Neuron (in vitro differentiated cells): ENCODE results near the gene POC1B.

Experiments
- H2AFZ ChIP-seq: one replicate; pipeline ENCODE4 v1.6.1; 2013; ENCODE audit warnings: low read depth, mild to moderate bottlenecking, inconsistent platforms, low read length, moderate library complexity
- H3K27me3 ChIP-seq: one replicate; pipeline ENCODE4 v1.6.1; 2013; ENCODE audit warnings: low read length; ENCODE audit not compliant: insufficient read depth
- H3K36me3 ChIP-seq: one replicate; pipeline ENCODE4 v1.6.1; 2013; ENCODE audit warnings: low read length; ENCODE audit not compliant: insufficient read depth
- H3K4me1 ChIP-seq: one replicate; pipeline ENCODE4 v1.6.1; 2013; ENCODE audit warnings: low read length; ENCODE audit not compliant: insufficient read depth
- H3K4me3 ChIP-seq: 2 replicates; pipeline ENCODE4 v1.5.1; 2013; ENCODE audit warnings: mild to moderate bottlenecking, low read length, moderate library complexity
- H3K9me3 ChIP-seq: one replicate; pipeline ENCODE4 v1.6.1; 2013; ENCODE audit warnings: low read length

The POC1B gene

DNA sequence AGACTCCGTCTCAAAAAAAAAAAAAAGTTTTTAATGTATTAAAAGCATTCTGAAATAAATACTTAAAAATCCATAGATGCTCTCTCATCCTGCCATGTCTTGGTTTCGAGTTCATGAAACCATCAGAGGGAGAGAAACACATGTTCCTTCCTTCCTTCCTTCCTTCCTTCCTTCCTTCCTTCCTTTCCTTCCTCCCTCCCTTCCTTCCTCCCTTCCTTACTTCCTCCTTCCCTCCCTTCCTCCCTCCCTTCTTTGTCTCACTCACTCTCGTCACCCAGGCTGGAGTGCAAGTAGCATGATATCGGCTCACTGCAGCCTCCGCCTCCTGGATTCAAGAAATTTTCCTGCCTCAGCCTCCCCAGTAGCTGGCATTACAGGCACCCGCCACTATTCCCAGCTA lies 113.2 kb downstream of the POC1B start:
- Histone ChIP-seq H3K4me3 (no peak overlapping the region), H3K9me3 (no peaks in the 10 kb centered on the region), H3K4me1 (no peaks in the 10 kb centered on the region), H3K36me3 (no peaks in the 10 kb centered on the region), H3K27me3 (no peaks in the 10 kb centered on the region), H2AFZ (no peak overlapping the region)

DNA sequence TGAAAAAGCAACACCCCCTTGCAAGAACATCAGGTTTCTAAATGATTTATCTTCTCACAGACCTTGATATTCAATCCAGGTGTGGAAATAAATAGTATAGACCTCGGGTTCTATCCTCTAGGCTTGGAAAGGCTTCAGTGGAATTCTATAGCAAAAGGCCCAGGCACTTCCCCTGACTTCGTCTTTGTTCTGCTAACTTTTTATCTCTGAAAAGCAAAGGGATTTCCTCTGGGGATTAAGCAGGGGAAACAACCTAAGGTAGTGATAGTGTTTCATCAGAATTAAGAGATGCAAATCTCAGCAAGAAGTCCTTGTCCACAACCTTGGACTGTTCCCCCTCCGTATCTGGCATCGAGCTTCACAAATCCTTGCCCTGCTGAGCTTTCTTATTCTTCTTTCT lies 114.0 kb downstream of the POC1B start:
- Histone ChIP-seq H3K4me3 (no peak overlapping the region), H3K27me3 (no peaks in the 10 kb centered on the region), H3K36me3 (no peaks in the 10 kb centered on the region), H3K9me3 (no peaks in the 10 kb centered on the region), H2AFZ (no peak overlapping the region), H3K4me1 (no peaks in the 10 kb centered on the region)

GRCh38 chr12:89411234-89411633 lies 114.6 kb downstream of the POC1B start:
- no peak overlapping the region for H2AFZ ChIP-seq
- no peak overlapping the region for H3K4me3 ChIP-seq
- no peaks in the 10 kb centered on the region for H3K9me3 ChIP-seq
- H3K27me3 ChIP-seq, result no peaks in the 10 kb centered on the region
- no peaks in the 10 kb centered on the region for H3K4me1 ChIP-seq
- no peaks in the 10 kb centered on the region for H3K36me3 ChIP-seq

DNA sequence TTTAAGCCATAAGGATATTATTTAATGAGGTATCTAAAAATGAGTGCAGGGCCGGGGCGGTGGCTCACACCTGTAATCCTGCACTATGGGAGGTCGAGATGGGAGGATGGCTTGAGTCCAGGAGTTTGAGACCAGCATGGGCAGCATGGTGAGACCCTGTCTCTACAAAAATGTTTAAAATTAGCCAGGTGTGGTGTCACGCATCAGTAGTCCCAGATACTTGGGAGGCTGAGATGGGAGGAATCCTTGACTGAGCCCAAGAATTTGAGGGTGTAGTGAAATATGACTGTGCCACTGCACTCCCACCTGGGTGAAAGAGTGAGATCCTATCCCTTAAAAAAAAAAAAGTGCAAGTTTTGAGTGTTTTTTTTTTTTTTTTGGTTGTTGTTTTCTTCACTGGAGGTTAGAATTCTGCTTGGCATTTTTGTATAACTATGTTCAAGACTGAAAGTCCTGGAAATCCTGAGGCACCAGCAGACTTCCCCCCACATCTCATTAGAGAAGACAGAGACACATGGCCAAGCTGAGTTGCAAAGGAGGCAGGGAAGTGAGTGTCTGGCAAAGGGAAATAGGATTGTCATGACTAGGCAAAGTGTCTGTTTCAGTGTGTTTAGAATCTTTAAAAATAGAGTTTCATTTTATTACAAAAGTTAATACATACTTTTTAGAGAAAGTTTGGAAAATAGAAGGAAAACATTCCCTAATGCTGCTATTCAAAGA lies 120.1 kb downstream of the POC1B start:
- Histone ChIP-seq H3K9me3 (no peaks in the 10 kb centered on the region), H3K4me3 (no peak overlapping the region), H3K27me3 (no peaks in the 10 kb centered on the region), H3K36me3 (no peaks in the 10 kb centered on the region), H3K4me1 (no peaks in the 10 kb centered on the region), H2AFZ (no peak overlapping the region)

GRCh38 chr12:89401433-89402058 lies 124.3 kb downstream of the POC1B start:
- H2AFZ ChIP-seq, result no peak overlapping the region
- H3K9me3 ChIP-seq, result no peaks in the 10 kb centered on the region
- H3K36me3 ChIP-seq, result no peaks in the 10 kb centered on the region
- no peak overlapping the region for H3K4me3 ChIP-seq
- H3K27me3 ChIP-seq, result no peaks in the 10 kb centered on the region
- no peaks in the 10 kb centered on the region for H3K4me1 ChIP-seq

DNA sequence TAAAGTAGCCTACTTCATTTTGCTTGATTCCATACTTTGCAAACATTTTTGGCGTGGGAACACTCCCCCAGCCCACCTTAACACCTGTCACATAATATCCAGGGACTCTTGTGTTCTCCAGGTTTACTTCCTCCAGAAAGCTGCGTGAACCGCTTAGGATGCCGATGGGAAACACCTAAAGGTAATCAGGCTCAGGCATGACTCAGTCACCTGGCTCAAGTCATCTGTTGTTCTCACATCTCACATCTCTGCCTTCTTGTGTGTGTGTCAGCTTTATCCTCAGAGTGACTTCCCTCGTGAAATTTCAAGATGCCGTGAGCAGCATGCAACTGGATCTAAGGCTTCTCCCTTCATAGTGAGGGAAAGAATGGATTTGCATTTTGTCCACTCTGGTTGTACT lies 125.4 kb downstream of the POC1B start:
- H3K27me3 ChIP-seq, result no peaks in the 10 kb centered on the region
- no peaks in the 10 kb centered on the region for H3K9me3 ChIP-seq
- H2AFZ ChIP-seq, result no peak overlapping the region
- H3K4me3 ChIP-seq, result no peak overlapping the region
- no peaks in the 10 kb centered on the region for H3K36me3 ChIP-seq
- no peaks in the 10 kb centered on the region for H3K4me1 ChIP-seq

DNA sequence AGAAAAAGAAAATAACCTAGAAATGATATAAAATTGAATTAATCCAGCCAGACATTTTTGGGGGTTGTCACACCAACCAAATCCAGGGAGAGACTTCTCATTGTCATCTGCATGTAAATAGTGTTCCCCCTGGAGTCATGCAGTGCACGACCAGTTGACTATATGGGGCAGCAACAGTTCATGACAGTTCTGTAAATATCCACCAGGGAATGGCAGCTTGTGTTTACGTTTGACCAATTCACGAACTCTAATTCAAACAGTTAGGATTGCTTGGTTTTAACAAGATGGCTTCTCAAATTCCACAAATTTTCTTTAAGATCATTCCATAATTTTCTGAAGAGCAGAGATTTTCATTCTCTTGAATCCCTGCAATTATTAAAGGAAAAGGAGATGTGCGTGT lies 130.1 kb downstream of the POC1B start:
- Histone ChIP-seq H3K36me3 (no peaks in the 10 kb centered on the region), H3K27me3 (no peaks in the 10 kb centered on the region), H3K4me1 (no peaks in the 10 kb centered on the region), H3K9me3 (no peaks in the 10 kb centered on the region), H3K4me3 (no peak overlapping the region), H2AFZ (no peak overlapping the region)

DNA sequence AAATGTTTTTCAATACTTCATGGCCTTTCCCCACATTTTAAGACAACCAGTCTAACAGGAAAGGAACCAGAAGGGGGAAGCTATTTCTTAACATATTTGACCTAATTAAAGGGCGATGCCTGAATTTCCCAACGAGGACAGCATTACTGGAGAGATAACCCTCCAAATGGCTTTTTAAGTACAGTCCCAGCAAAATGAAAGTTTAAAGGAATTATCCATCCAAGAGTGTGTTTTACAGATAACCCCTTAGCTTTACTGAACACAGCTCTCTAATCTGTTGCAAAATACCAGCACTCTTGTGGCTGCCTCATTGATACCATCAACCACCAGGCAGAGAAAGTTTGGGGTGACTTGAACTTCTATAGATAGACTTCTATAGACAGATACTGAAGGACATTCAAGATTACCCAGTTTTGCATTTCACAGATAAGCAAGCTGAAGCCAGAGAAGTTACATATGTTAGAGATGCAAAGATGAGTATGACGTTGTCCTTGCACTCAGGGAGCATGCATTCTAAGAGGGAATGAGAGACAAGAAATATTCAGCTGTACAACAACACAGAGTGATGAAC lies 132.2 kb downstream of the POC1B start:
- Histone ChIP-seq H3K27me3 (no peaks in the 10 kb centered on the region), H3K4me1 (no peaks in the 10 kb centered on the region), H3K9me3 (no peaks in the 10 kb centered on the region), H3K36me3 (no peaks in the 10 kb centered on the region), H2AFZ (no peak overlapping the region), H3K4me3 (no peak overlapping the region)

DNA sequence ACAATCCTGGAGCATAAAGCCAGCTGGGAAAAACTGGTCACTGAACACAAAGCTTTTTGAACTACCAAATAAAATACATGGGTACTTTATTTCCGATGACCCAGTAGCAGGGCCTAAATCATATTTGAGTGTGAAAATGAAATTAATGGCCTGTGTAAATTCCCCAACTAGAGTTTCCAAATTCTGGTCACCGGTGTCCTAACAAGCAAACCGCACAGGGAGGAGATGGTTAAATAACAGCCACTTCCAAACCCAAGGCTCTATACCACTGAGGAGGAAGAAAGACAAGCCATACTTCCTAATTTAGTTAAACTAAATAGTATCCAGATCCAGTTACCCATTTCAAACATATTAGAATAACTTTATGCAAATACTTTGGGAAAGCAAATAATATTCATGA lies 133.5 kb downstream of the POC1B start:
- H3K4me1 ChIP-seq, result no peaks in the 10 kb centered on the region
- no peaks in the 10 kb centered on the region for H3K36me3 ChIP-seq
- H2AFZ ChIP-seq, result no peak overlapping the region
- H3K27me3 ChIP-seq, result no peaks in the 10 kb centered on the region
- H3K9me3 ChIP-seq, result no peaks in the 10 kb centered on the region
- H3K4me3 ChIP-seq, result no peak overlapping the region

DNA sequence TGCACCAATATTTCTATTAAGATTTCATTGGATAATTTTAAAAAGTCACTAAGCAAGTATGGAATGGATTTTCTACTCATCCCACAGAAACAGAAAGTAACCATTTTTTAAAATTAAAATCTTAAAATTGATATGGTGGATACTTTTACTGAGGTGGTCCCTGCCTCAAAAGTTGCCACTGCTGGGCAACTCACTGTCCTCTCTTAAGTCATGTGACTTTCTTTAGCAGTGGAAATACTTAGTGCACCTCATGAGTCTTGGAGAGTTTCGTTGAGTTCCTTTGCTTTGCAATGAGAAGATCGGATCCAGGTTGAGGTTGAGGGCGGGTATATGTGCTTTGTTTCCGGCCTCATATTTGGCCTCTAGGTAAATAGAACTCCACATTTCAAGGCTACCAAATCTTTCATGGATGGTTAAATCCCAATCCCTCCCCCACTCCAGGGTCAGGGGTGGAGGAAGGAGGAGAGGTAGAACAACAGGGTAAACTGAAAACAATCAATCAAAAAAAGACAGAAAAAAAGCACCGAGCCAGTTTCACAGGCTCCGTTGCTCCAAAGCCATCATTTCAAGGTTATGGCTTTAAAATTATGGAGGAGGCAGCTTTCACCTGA lies 134.0 kb downstream of the POC1B start:
- H3K36me3 ChIP-seq, result no peaks in the 10 kb centered on the region
- H2AFZ ChIP-seq, result no peak overlapping the region
- no peak overlapping the region for H3K4me3 ChIP-seq
- H3K4me1 ChIP-seq, result no peaks in the 10 kb centered on the region
- H3K27me3 ChIP-seq, result no peaks in the 10 kb centered on the region
- H3K9me3 ChIP-seq, result no peaks in the 10 kb centered on the region

GRCh38 chr12:89390802-89391673 lies 134.8 kb downstream of the POC1B start:
- Histone ChIP-seq H3K9me3 (no peaks in the 10 kb centered on the region), H2AFZ (no peak overlapping the region), H3K27me3 (no peaks in the 10 kb centered on the region), H3K36me3 (no peaks in the 10 kb centered on the region), H3K4me1 (no peaks in the 10 kb centered on the region), H3K4me3 (no peak overlapping the region)

DNA sequence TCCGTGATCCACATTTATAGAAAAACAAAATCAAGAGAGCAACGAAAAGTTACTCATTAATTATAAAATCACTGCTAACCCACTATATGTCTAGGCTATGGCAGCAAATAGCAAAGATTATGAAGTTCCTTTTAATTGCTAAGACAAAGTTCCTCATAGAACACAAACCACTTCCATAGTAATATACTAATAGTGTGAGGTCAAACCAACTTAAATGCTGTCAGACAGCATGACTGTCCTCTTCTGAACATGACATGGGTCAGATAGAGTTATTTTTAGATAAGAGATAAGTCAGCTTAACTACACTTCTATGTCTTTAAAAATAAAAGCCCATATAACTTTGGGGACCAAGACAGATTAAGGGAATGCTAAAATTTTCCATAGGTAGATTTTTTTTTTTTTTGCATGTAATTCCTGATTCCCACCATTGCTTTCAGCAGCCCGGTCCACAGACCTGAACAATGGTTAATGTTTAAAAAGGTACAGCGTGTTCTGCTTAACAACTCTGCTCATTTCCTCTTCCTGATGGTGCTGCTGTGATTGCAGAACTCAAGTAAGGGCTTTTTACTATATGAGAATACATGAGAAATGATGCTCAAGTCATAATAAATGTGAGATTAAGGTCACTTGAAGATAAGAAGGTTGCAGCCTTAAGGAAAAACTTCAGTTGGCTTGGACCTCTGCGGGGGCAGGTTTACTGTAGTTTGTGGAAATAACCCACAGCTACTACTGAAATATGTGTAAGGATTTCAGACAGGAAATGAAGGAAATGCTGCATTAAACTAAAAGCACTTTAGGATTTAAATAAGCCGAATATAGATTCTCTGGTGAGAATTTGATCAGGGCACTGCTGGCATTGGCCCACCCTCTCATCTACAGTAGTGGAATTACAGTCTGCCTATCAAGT lies 135.8 kb downstream of the POC1B start:
- Histone ChIP-seq H3K36me3 (no peaks in the 10 kb centered on the region), H3K9me3 (no peaks in the 10 kb centered on the region), H3K27me3 (no peaks in the 10 kb centered on the region), H2AFZ (no peak overlapping the region), H3K4me3 (no peak overlapping the region), H3K4me1 (no peaks in the 10 kb centered on the region)
